WERI-Rb-1 (cell line): ENCODE measurements around the gene ATP12A.
"Not testable (repeated sequence)": the region's sequence is repeated elsewhere in the genome, so short reads cannot be mapped to it uniquely, and the experiment has no call there.

Source experiments
- DNase-seq: peaks from one replicate; pipeline ENCODE4 v3.0.0-alpha.2; 2020
- H3K27ac ChIP-seq: fragments of 250-450 bp; sonication (Bioruptor Pico); 2 replicates; pipeline ENCODE4 v1.5.1; 2020; ENCODE audit warnings: mild to moderate bottlenecking, moderate library complexity
- H3K27me3 ChIP-seq: fragments of 250-450 bp; sonication (Bioruptor Pico); 2 replicates; pipeline ENCODE4 v1.5.1; 2021; ENCODE audit warnings: mild to moderate bottlenecking, low read depth, moderate library complexity; ENCODE audit not compliant: insufficient read depth, severe bottlenecking
- H3K36me3 ChIP-seq: fragments of 250-450 bp; sonication (Bioruptor Pico); 2 replicates; pipeline ENCODE4 v1.5.1; 2020; ENCODE audit warnings: mild to moderate bottlenecking, moderate library complexity
- H3K4me3 ChIP-seq: 2 replicates; pipeline ENCODE4 v1.5.1; 2011; ENCODE audit warnings: low read depth, mild to moderate bottlenecking, control low read depth, low read length
- H3K9me3 ChIP-seq: fragments of 250-450 bp; sonication (Bioruptor Pico); 2 replicates; pipeline ENCODE4 v1.5.1; 2021; ENCODE audit warnings: mild to moderate bottlenecking, moderate library complexity; ENCODE audit not compliant: severe bottlenecking
- CTCF ChIP-seq: IDR thresholded peaks from 2 replicates; pipeline ENCODE4 v1.5.1; 2011; ENCODE audit warnings: low read depth, mild to moderate bottlenecking, control low read depth, inconsistent platforms, low read length

Gene ATP12A

GRCh38 chr13:24727731-24728601, 47.8 kb downstream of the ATP12A start:
- no peaks in the 10 kb centered on the region for H3K27me3 ChIP-seq
- no peak overlapping the region for H3K27ac ChIP-seq
- DNase-seq = peak; percentile 89
- TF ChIP-seq CTCF = peak; percentile 88
- H3K9me3 ChIP-seq = peaks cover 5% of the 10 kb centered on the region
- H3K4me3 ChIP-seq = no peak overlapping the region
- no peaks in the 10 kb centered on the region for H3K36me3 ChIP-seq

- not testable (repeated sequence) for H3K36me3 ChIP-seq, H3K27me3 ChIP-seq, H3K27ac ChIP-seq, DNase-seq, H3K4me3 ChIP-seq, H3K9me3 ChIP-seq
Observed at GRCh38 chr13:24730873-24731567, 50.8 kb downstream of the ATP12A start.

GRCh38 chr13:24734950-24735349, 54.7 kb downstream of the ATP12A start:
- Histone ChIP-seq H3K4me3 (no peak overlapping the region), H3K27me3 (no peaks in the 10 kb centered on the region), H3K9me3 (peaks cover 5% of the 10 kb centered on the region), H3K27ac (no peak overlapping the region), H3K36me3 (no peaks in the 10 kb centered on the region)
- no peak for TF ChIP-seq CTCF
- DNase-seq = no peak

- no peak overlapping the region for H3K27ac ChIP-seq
Observed at GRCh38 chr13:24737042-24737441, 56.8 kb downstream of the ATP12A start.

GRCh38 chr13:24738366-24738847, 58.2 kb downstream of the ATP12A start:
- TF ChIP-seq CTCF = no peak
- H3K27ac ChIP-seq = no peak overlapping the region
- no peaks in the 10 kb centered on the region for H3K27me3 ChIP-seq
- H3K4me3 ChIP-seq = no peak overlapping the region
- no peak for DNase-seq
- H3K9me3 ChIP-seq = no peaks in the 10 kb centered on the region
- no peaks in the 10 kb centered on the region for H3K36me3 ChIP-seq

More at GRCh38 chr13:24737042-24737441, 56.8 kb downstream of the ATP12A start:
- H3K36me3 ChIP-seq = no peaks in the 10 kb centered on the region
- peak; percentile 46 for TF ChIP-seq CTCF
- H3K4me3 ChIP-seq = no peak overlapping the region
- H3K27me3 ChIP-seq = no peaks in the 10 kb centered on the region
- no peak for DNase-seq
- H3K9me3 ChIP-seq = peaks cover 5% of the 10 kb centered on the region
